GM12878 (cell line): Measurements from ENCODE around the gene ADAMTS17. TPM values are rescaled to one million over a fixed set of nuclear protein-coding genes. Genes with fewer than 3 reads are reported as not detected.

Source experiments
- ATAC-seq: fragments of 200-7000 bp; cut with Tn5 transposase; 3 replicates; pipeline ENCODE4 v1.9.1; 2020; ENCODE audit warnings: mild to moderate bottlenecking, moderate library complexity
- BruUV-seq: library from RNA; stranded (reverse); fragments of 400-500 nt; replicated peaks from 2 replicates; lab custom pipeline; 2021; lab: Mats Ljungman, UMichigan
- CTCF ChIA-PET: fragments of 300-600 bp; sonication (Branson Sonifier 250); formaldehyde crosslinking; extraction: SDS; loops from one replicate; lab custom pipeline; 2021; ENCODE audit warnings: inconsistent platforms; lab: Yijun Ruan, JAX
- POLR2A ChIA-PET: fragments of 350-600 bp; formaldehyde crosslinking; extraction: SDS; loops from one replicate; lab custom pipeline; 2021; ENCODE audit warnings: inconsistent platforms; lab: Charles Lee
- RAD21 ChIA-PET: fragments of 300-600 bp; sonication (Branson Sonifier 250); formaldehyde crosslinking; loops from one replicate; lab custom pipeline; 2023; ENCODE audit warnings: antibody characterized with exemption; ENCODE audit not compliant: unreplicated experiment; lab: Charles Lee
- SMC1A ChIA-PET: fragments of 300-600 bp; sonication (Branson Sonifier 250); formaldehyde crosslinking; loops from one replicate; lab custom pipeline; 2023; ENCODE audit not compliant: unreplicated experiment, uncharacterized antibody; lab: Charles Lee
- DNase-seq: peaks from one replicate; pipeline ENCODE4 v3.0.0-alpha.2; 2011; ENCODE audit warnings: low read depth, low spot score
- FAIRE-seq: peaks from 3 replicates; lab custom pipeline; 2011; peaks lifted over from hg19 to GRCh38; lab: Jason Lieb, UNC
- H2AFZ ChIP-seq: 2 replicates; pipeline ENCODE4 v1.6.0; 2011; ENCODE audit warnings: low read depth, low read length, control low read depth; ENCODE audit not compliant: control insufficient read depth
- H3K27ac ChIP-seq: 2 replicates; pipeline ENCODE4 v1.5.1; 2011; ENCODE audit warnings: control low read depth; ENCODE audit not compliant: control insufficient read depth, insufficient read depth
- H3K27me3 ChIP-seq, 2 experiments: replicated peaks in 1 of 2; 2 replicates each; pipeline versions ENCODE4 v1.6.0 to v1.6.1; 2011; ENCODE audit warnings: low read length in 1 of 2; ENCODE audit not compliant: control insufficient read depth in 2 of 2, insufficient read depth in 2 of 2
- H3K36me3 ChIP-seq, 2 experiments: 2 replicates each; pipeline ENCODE4 v1.5.1; 2011; ENCODE audit warnings: low read length in 1 of 2; ENCODE audit not compliant: control insufficient read depth in 2 of 2, insufficient read depth in 2 of 2
- H3K4me1 ChIP-seq: 2 replicates; pipeline ENCODE4 v1.6.1; 2011; ENCODE audit warnings: mild to moderate bottlenecking, low read length, moderate library complexity, mixed read lengths; ENCODE audit not compliant: control insufficient read depth, insufficient read depth
- H3K4me2 ChIP-seq: 2 replicates; pipeline ENCODE4 v1.6.0; 2011; ENCODE audit warnings: control low read depth; ENCODE audit not compliant: control insufficient read depth, insufficient read depth
- H3K4me3 ChIP-seq: fragments of 200-600 bp; sonication (generic); 2 replicates; pipeline ENCODE4 v1.5.1; 2016
- H3K79me2 ChIP-seq: 2 replicates; pipeline ENCODE4 v1.6.0; 2011; ENCODE audit warnings: low read length; ENCODE audit not compliant: control insufficient read depth, insufficient read depth
- H3K9ac ChIP-seq: 2 replicates; pipeline ENCODE4 v1.8.0; 2011; ENCODE audit warnings: low read length, control low read depth, mixed read lengths; ENCODE audit not compliant: control insufficient read depth, insufficient read depth
- H3K9me3 ChIP-seq: replicated peaks from 3 replicates; pipeline ENCODE4 v1.5.1; 2011; ENCODE audit warnings: mild to moderate bottlenecking, low read length; ENCODE audit not compliant: control insufficient read depth, insufficient read depth
- H4K20me1 ChIP-seq: 2 replicates; pipeline ENCODE4 v1.6.0; 2011; ENCODE audit not compliant: control insufficient read depth, insufficient read depth
- BHLHE40 ChIP-seq, 2 experiments: fragments of 450-650 bp in 1 of 2; IDR thresholded peaks; 2 replicates each; pipeline ENCODE4 v1.6.1; 2011 to 2017; ENCODE audit warnings: low read depth in 2 of 2, borderline replicate concordance in 1 of 2, improper control_type of control experiment in 1 of 2, low read length in 1 of 2, mild to moderate bottlenecking in 1 of 2
- CHD4 ChIP-seq: fragments of 200-600 bp; sonication (generic); IDR thresholded peaks from 2 replicates; pipeline ENCODE4 v1.6.1; 2016; ENCODE audit warnings: mild to moderate bottlenecking
- EGR1 ChIP-seq, 2 experiments: IDR thresholded peaks; 1 replicate in 1 of 2; 2 replicates in 1 of 2; pipeline ENCODE4 v1.6.1; 2011 to 2012; ENCODE audit warnings: low read depth in 2 of 2, low read length in 2 of 2, borderline replicate concordance in 1 of 2, mild to moderate bottlenecking in 1 of 2, moderate library complexity in 1 of 2
- NR2C2 ChIP-seq: IDR thresholded peaks from 2 replicates; pipeline ENCODE4 v1.6.1; 2011; ENCODE audit warnings: borderline replicate concordance, low read depth; ENCODE audit not compliant: control insufficient read depth, insufficient read length
- PAX8 ChIP-seq: fragments of 450-650 bp; IDR thresholded peaks from 2 replicates; pipeline ENCODE4 v1.6.1; 2017; ENCODE audit warnings: mild to moderate bottlenecking, moderate library complexity
- SMAD1 ChIP-seq: fragments of 450-650 bp; IDR thresholded peaks from 2 replicates; pipeline ENCODE4 v1.6.1; 2018; ENCODE audit warnings: mild to moderate bottlenecking, low read depth; ENCODE audit not compliant: partially characterized antibody
- SREBF1 ChIP-seq: IDR thresholded peaks from 2 replicates; pipeline ENCODE4 v1.6.1; 2012; ENCODE audit warnings: mild to moderate bottlenecking, low read length
- SRF ChIP-seq, 2 experiments: IDR thresholded peaks; 2 replicates each; pipeline ENCODE4 v1.6.1; 2011; ENCODE audit warnings: low read depth in 2 of 2, low read length in 2 of 2, mild to moderate bottlenecking in 1 of 2, moderate library complexity in 1 of 2
- ZNF384 ChIP-seq: IDR thresholded peaks from 2 replicates; pipeline ENCODE4 v1.6.1; 2012; ENCODE audit warnings: low read depth, mild to moderate bottlenecking, low read length, improper control_type of control experiment, borderline replicate concordance
- ZSCAN29 ChIP-seq: fragments of 450-650 bp; IDR thresholded peaks from 2 replicates; pipeline ENCODE4 v1.6.1; 2017; ENCODE audit warnings: mild to moderate bottlenecking, moderate library complexity
- WGBS: methylation state at CpG from one replicate; pipeline ENCODE4 v1.1.6; 2016; ENCODE audit warnings: low lambda C conversion rate; ENCODE audit not compliant: insufficient replicate concordance, insufficient coverage; ENCODE audit errors: missing lambda C conversion rate; 5-methylcytosine and 5-hydroxymethylcytosine counted together
- in situ Hi-C: fragments of 300-500 bp; cut with MboI; formaldehyde crosslinking; loops from 9 replicates; pipeline ENCODE4 v1.14.3; 2018; ENCODE audit warnings: mixed read lengths
- intact Hi-C: fragments of 100-400 bp; cut with micrococcal nuclease; formaldehyde crosslinking; loops from one replicate; pipeline ENCODE4 v1.14.2; 2022; ENCODE audit not compliant: unreplicated experiment
- polyA plus RNA-seq, 11 experiments: library from polyadenylated mRNA; depleted of rRNA in 4 of 11; unstranded in 6 of 11; stranded (reverse) in 5 of 11; fragments of >200 nt; fragmentation: Nextera tagmentation in 4 of 11; fragmentation: Illumina TruSeq in 1 of 11; extraction: Ambion mirVana in 4 of 11; extraction: Trizol in 1 of 11; gene quantifications; 1 replicate in 1 of 11; 2 replicates in 10 of 11; pipeline versions ENCODE4 v1.2.1 to v1.2.3, GENCODE V29; 2011 to 2016; ENCODE audit warnings: inconsistent platforms in 2 of 11, missing spikeins in 2 of 11, low read depth in 1 of 11
- total RNA-seq, 4 experiments: library from RNA; depleted of rRNA in 3 of 4; stranded (reverse); fragments of >200 nt in 3 of 4; fragmentation: Illumina TruSeq in 1 of 4; extraction: Trizol in 1 of 4; gene quantifications; 2 replicates each; pipeline versions ENCODE4 v1.2.1 to v1.2.3, GENCODE V29; 2013 to 2021
- TF ChIP-seq, protein P1 (sequence below): IDR thresholded peaks from 2 replicates; pipeline ENCODE4 v1.6.1; 2011; ENCODE audit warnings: low read depth, low read length, improper control_type of control experiment, borderline replicate concordance
- TF ChIP-seq, protein P2 (sequence below): IDR thresholded peaks from 2 replicates; pipeline ENCODE4 v1.6.1; 2011; ENCODE audit warnings: low read depth, mild to moderate bottlenecking, low read length, moderate library complexity, borderline replicate concordance; ENCODE audit errors: extremely low read depth

The ADAMTS17 gene
- total and polyA plus RNA-seq, 10 of the 15 experiments (the other 5 are each of a cell fraction or from before 2014, with no cell fraction given): 0.04 to 0.50 (median 0.10) TPM; not detected in 4

DNA sequence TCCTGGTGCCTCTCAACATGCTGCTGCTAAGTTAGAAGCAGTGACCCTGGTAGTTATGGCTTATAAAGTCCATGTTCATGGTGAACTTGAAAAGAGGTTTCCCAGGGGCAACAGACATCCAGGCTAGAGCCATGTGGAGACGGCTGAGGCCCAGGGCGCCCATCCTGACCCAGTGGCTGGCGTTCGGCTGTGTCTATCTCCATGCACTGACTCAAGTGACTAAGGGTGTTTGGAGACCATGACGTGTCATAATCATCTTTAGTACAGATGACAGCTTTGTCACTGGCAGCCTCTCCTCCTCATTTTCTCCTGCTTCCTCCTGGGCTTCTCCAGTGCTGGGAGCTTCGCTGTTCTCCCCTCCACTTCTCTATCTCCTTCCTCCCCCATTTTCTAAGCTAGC is 321.2 kb downstream of the ADAMTS17 start:
- ATAC-seq (no peak), FAIRE-seq (no peak), DNase-seq (no peak)
- ChIA-PET RAD21 (no interaction called here), CTCF (no interaction called here), SMC1A (no interaction called here)
- H3K4me1 ChIP-seq: no peaks in the 10 kb centered on the region; the same call in 1 of the 2 replicates
- H2AFZ ChIP-seq: no peak overlapping the region
- H3K9me3 ChIP-seq: peaks cover 2% of the 10 kb centered on the region; the same call in 2 of the 3 replicates
- in situ Hi-C loops: no loop called here
- intact Hi-C loops: no loop called here
- H3K27ac ChIP-seq: no peak overlapping the region
- no peaks in the 10 kb centered on the region for H3K36me3 ChIP-seq
- no peaks in the 10 kb centered on the region for H3K79me2 ChIP-seq
- no peak overlapping the region for H3K9ac ChIP-seq
- BruUV-seq: no TSS peak
- H3K27me3 ChIP-seq: no peaks in the 10 kb centered on the region
- H3K4me3 ChIP-seq: no peak overlapping the region
- 29% methylated on average over 6 of the region's 6 CpGs for WGBS
- TF ChIP-seq, protein P1, sequence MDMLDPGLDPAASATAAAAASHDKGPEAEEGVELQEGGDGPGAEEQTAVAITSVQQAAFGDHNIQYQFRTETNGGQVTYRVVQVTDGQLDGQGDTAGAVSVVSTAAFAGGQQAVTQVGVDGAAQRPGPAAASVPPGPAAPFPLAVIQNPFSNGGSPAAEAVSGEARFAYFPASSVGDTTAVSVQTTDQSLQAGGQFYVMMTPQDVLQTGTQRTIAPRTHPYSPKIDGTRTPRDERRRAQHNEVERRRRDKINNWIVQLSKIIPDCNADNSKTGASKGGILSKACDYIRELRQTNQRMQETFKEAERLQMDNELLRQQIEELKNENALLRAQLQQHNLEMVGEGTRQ: no peak
- TF ChIP-seq PAX8: no peak
- TF ChIP-seq, protein P2, sequence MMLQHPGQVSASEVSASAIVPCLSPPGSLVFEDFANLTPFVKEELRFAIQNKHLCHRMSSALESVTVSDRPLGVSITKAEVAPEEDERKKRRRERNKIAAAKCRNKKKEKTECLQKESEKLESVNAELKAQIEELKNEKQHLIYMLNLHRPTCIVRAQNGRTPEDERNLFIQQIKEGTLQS: no peak
- TF ChIP-seq CHD4: no peak
- no peak for TF ChIP-seq NR2C2
- no peak for TF ChIP-seq SMAD1
- no peak for TF ChIP-seq ZNF384
- no peak for TF ChIP-seq SRF (IDR thresholded peaks at IDR 0.05; ENCODE audit: low read depth in 2 of 2, low read length in 2 of 2)
- no peak for TF ChIP-seq SREBF1
- TF ChIP-seq BHLHE40 (IDR thresholded peaks at IDR 0.05; ENCODE audit: borderline replicate concordance in 1 of 2, low read depth in 2 of 2, low read length in 1 of 2): no peak
- no peak for TF ChIP-seq ZSCAN29
- no peak for TF ChIP-seq EGR1 (IDR thresholded peaks at IDR 0.05; ENCODE audit: borderline replicate concordance in 1 of 2, low read depth in 2 of 2, low read length in 2 of 2)
- TF ChIP-seq, all 136 proteins: peak for 0
- Histone ChIP-seq H4K20me1 (no peaks in the 10 kb centered on the region), H3K4me2 (no peak overlapping the region)
- POLR2A ChIA-PET: no interaction called here
